Midbrain (tissue), 1 donor: ENCODE measurements around the gene GBP3.
"Not testable (repeated sequence)": the region's sequence is repeated elsewhere in the genome, so short reads cannot be mapped to it uniquely, and the experiment has no call there.

Experiments used
- DNase-seq: peaks from one replicate; lab custom pipeline; 2025; lab: John Stamatoyannopoulos, UW

GBP3 gene

GRCh38 chr1:89041119-89041641 lies 18.5 kb upstream of the GBP3 start:
- DNase-seq, result no peak

GRCh38 chr1:89040315-89040626 lies 17.6 kb upstream of the GBP3 start:
- DNase-seq, result no peak

GRCh38 chr1:89037186-89037585 lies 14.5 kb upstream of the GBP3 start:
- no peak for DNase-seq

GRCh38 chr1:89035080-89035479 lies 12.4 kb upstream of the GBP3 start:
- DNase-seq, result no peak

- DNase-seq, result not testable (repeated sequence)
Measured at GRCh38 chr1:89034004-89034403, 11.3 kb upstream of the GBP3 start.

GRCh38 chr1:89029051-89029450 lies 6.4 kb upstream of the GBP3 start:
- DNase-seq, result not testable (repeated sequence)

GRCh38 chr1:89025928-89026327 lies 3.3 kb upstream of the GBP3 start:
- no peak for DNase-seq

GRCh38 chr1:89023026-89023425 lies 360 bp upstream of the GBP3 start:
- no peak for DNase-seq

- DNase-seq, result not testable (repeated sequence)
Measured at GRCh38 chr1:89018318-89018717, 4.3 kb downstream of the GBP3 start.

GRCh38 chr1:89008511-89008910 lies 14.2 kb downstream of the GBP3 start:
- no peak for DNase-seq

GRCh38 chr1:89005286-89006151 lies 17.1 kb downstream of the GBP3 start:
- peak; percentile 28 for DNase-seq

GRCh38 chr1:89002176-89002575 lies 20.5 kb downstream of the GBP3 start:
- DNase-seq, result not testable (repeated sequence)

- no peak for DNase-seq
Measured at GRCh38 chr1:89001510-89001909, 21.2 kb downstream of the GBP3 start.

GRCh38 chr1:88998716-88999115 lies 23.9 kb downstream of the GBP3 start:
- DNase-seq, result peak; percentile 90

GRCh38 chr1:88990426-88990825 lies 32.2 kb downstream of the GBP3 start:
- no peak for DNase-seq

GRCh38 chr1:88985692-88986091 lies 37.0 kb downstream of the GBP3 start:
- DNase-seq, result no peak

- DNase-seq, result peak; percentile 68
Measured at GRCh38 chr1:88985032-88985431, 37.6 kb downstream of the GBP3 start.

- no peak for DNase-seq
Measured at GRCh38 chr1:88984569-88984968, 38.1 kb downstream of the GBP3 start.

- peak; percentile 73 for DNase-seq
Measured at GRCh38 chr1:88983791-88984559, 38.7 kb downstream of the GBP3 start.

- DNase-seq, result no peak
Measured at GRCh38 chr1:88982055-88982454, 40.6 kb downstream of the GBP3 start.

- DNase-seq, result not testable (repeated sequence)
Measured at GRCh38 chr1:88981506-88981905, 41.2 kb downstream of the GBP3 start.

GRCh38 chr1:88980870-88981269 lies 41.8 kb downstream of the GBP3 start:
- DNase-seq, result no peak

GRCh38 chr1:88979749-88980116 lies 42.9 kb downstream of the GBP3 start:
- DNase-seq, result no peak
